HG02588 (cell line): ENCODE results near the gene ETV3L.
"Not testable (repeated sequence)": the region's sequence is repeated elsewhere in the genome, so short reads cannot be mapped to it uniquely, and the experiment has no call there.

Experiments
- ATAC-seq: cut with Tn5 transposase; IDR thresholded peaks from one replicate; pipeline ENCODE4 v1.9.1; 2021; ENCODE audit warnings: mild to moderate bottlenecking, moderate library complexity; ENCODE audit not compliant: unreplicated experiment

The ETV3L gene

DNA sequence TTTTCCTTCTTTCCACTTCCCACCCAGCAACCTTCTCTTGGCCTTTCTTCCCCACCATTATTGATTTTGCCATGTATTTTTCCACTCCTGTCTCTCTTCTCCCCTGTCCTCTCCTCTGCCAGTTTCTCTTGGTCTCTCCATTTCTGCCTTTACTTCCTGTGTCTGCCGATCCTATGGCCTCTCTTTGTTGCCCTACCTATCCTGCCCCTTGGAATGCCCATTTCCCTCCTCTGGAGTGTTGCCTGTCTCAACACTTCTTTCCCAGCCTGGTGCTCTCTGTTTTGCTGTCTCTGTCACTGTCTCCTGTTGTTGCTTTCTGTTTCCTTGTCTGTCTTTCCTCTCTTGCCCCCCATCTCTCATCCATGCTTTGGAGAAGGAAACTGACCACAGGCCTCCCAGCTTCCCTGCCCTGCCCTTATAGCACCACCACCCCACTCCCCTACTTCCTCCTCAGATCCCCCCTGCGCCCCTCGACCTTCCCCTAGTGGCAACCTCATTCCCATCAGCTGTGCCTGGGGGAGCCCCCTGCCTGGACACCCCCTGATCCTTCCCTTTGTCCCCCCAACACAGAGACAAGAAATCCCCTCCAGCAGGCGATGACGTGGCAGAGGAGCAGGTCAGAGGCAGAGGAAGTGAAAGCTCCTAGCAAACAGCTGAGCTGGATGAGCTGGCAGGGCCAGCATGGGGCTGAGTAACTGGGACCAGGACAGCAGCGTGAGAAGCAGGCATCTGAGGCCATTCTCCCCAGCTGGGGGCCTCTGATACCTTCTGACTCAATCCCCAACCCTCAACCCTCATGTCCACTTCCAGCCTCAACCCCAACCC lies 6.6 kb upstream of the ETV3L start:
- ATAC-seq: peak; percentile 86

- ATAC-seq: no peak
Observed at GRCh38 chr1:157105298-157105987, 5.8 kb upstream of the ETV3L start.

DNA sequence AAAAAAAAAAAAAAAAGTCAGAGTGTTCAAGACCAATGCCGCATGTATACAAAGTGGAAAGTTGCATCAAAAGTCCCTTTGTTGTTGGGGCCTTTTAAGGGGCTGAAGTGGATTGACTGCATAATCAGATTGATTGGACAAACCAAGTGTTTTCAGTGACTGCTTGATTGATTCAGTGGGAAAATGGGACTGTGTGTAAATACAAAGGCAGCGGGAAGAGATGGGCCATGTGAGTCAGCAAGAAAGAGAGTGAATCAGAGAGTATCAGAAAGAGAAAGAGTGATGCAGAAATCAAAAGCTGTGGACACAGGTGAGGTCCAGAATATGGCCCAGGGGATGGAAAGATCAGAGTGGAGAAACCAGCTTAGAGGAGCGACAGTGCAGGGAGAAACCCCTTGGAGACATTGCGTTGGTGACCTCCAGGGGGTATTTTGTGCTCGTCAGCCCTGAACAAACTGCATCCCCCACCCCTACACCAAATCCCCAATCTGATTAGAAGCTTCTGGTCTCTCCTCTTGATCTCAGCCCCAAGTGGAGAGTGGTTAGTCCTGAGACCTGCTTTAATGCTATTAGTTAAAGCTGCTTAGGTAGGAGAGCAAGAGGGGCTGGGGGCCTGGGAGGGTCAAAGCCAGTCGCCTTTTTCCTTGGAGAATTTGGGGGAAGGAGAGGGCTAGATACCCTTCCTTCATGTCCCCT lies 5.1 kb upstream of the ETV3L start:
- no peak for ATAC-seq

DNA sequence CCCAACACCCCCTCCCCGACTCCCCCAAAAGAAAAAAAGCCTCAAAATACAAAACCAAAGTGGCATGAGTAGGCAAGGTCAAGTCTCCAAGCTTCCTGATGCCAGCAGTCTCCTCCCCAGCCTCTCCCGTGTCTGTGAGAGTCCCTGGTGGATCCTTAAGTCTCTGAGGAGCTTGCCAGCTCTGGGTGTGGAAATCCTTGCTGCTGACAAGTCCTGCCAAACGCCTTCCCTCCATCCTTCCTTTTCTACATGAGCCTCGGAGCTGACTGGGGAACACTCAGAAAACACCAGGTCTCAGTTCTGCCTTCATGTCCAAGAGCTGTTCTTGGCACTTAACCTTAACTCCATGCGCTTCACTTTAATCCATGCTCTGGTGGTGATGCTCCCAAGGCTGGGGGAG lies 3.7 kb upstream of the ETV3L start:
- no peak for ATAC-seq

GRCh38 chr1:157101149-157101548 lies 1.5 kb upstream of the ETV3L start:
- ATAC-seq: no peak

DNA sequence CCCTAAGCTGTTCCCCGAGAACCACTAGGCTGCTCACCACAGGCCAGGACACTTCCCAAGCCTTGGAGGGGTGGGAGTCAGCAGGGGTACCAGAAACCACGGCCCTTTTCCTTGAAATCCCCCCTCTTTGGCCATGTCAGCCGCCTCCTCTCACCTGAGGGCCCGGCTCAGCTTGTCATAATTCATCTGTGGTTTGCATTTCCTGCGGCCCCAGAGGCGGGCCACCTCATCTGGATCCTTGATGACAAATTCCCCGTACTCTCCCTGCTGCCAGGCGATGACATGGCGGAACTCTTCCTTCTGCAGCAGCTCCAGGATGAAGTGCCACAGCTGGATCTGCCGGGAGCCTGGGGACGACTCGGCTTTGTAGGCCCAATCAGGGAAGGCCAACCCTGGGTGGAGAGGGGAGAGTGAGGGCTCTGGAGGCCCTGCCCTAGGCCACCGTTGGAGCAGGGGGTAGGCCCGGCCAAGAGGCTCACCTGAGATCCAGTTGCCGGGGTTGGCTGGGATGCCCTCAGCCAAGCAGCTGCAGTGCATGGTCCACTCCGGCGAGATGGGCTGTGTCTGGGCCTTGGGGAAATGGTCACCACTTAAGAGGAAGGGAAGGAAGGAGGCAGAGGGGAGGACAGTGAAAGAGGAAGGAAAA lies 498 bp downstream of the ETV3L start:
- not testable (repeated sequence) for ATAC-seq

- ATAC-seq: no peak
Observed at GRCh38 chr1:157098519-157098918, 1.1 kb downstream of the ETV3L start.

GRCh38 chr1:157097692-157098091 lies 1.9 kb downstream of the ETV3L start:
- no peak for ATAC-seq

- ATAC-seq: no peak
Observed at GRCh38 chr1:157096881-157097280, 2.7 kb downstream of the ETV3L start.

- no peak for ATAC-seq
Observed at GRCh38 chr1:157095551-157095950, 4.1 kb downstream of the ETV3L start.

GRCh38 chr1:157095091-157095490 lies 4.5 kb downstream of the ETV3L start:
- ATAC-seq: no peak

GRCh38 chr1:157092831-157093230 lies 6.8 kb downstream of the ETV3L start:
- ATAC-seq: no peak

GRCh38 chr1:157091668-157092273 lies 7.8 kb downstream of the ETV3L start:
- no peak for ATAC-seq

DNA sequence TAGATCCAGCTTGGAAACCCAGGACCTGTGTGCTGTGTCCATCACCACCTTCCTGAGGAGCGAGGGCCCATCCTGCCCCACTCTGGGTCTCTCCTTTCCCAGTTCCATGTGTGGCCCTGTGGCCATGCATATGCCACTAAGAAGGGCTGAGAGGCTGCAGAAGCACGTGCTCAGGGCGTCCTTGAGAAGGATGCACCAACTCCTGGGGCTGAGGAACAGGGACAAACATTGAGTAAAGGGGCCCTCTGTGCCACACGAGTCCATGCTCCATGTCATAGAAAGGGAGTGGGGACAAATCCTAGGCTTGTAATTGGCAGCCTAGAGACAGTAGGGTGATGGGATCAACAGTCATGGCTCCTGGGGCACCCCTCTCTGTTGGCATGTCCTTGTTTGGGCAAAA lies 8.4 kb downstream of the ETV3L start:
- ATAC-seq: no peak

DNA sequence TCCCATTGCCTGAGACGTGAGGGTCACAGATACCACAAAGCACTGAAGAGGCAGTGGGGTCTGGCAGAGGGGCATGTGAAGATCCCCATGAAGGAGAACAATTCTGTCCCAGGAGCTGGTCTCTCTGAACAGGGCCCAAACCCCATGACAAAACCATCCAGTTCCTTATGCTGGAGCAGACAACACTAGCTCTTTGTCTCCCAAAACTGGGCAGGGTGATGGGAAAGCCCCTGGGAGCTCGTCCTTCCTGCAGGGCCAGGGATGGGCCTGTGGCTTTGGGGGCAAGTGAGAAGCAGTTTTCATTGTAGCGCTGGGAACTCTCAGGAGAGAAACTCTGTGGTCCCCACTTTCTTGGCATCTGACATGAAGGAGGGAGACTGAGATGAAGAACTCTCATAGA lies 8.8 kb downstream of the ETV3L start:
- ATAC-seq: no peak

DNA sequence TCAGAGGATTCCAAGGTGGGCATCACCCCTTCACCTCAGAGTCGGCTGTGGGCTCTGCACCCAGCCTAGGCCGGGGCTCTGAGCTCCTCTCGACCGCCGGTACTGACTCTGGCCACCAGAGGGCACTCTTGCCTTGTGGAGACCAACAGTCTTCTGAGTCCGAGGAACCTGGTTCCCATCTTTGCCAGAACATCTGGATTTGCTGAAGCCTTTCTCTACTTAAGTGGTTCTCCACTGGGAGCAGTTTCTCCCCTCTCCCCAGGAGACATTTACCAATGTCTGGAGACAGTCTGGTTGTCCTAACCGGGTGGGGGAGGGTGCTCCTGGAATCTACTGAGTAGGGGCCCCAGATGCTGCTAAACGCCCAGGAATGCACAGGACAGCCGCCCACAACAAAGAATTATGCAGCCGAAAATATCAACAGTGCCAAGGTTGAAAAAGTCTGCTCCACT lies 9.4 kb downstream of the ETV3L start:
- ATAC-seq: no peak

GRCh38 chr1:157089789-157090188 lies 9.8 kb downstream of the ETV3L start:
- ATAC-seq: no peak

DNA sequence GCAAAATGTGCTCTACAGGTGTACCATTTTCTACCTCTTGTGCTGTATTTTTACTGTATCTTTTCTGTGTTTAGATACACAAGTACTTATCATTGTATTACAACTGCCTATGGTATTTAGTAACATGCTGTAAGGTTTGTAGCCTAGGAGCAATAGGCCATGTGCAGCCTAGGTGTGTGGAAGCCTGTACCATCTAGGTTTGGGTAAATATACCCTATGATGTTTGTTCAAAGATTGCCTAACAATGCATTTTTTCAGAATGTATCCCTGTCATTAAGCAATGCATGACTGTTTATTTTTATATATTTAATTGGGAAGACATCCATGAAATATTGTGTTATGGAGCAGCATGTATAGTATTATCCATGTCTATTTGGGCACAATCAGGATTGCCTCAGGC lies 11.0 kb downstream of the ETV3L start:
- ATAC-seq: no peak

DNA sequence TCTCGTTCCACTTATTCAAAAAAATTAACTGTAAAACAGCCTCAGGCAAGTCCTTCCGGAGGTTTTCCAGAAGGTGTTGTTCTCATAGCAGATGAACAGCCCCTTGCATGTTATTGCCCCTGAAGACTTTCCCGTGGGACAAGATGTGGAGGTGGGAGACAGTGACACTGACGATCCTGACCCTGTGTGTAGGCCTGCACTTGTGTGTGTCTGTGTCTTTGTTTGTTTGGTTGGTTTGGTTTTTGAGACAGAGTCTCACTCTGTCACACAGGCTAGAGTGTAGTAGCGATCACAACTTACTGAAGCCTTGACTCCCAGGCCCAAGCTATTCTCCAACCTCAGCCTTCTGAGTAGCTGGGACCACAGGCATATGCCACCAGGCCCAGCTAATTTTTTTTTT lies 12.6 kb downstream of the ETV3L start:
- no peak for ATAC-seq

GRCh38 chr1:157086299-157086698 lies 13.3 kb downstream of the ETV3L start:
- no peak for ATAC-seq

- ATAC-seq: no peak
Observed at GRCh38 chr1:157085421-157085820, 14.2 kb downstream of the ETV3L start.
